ENCODE results near the gene FCRL3. TPM values are rescaled to one million over a fixed set of nuclear protein-coding genes. Genes with fewer than 3 reads are reported as not detected.

FCRL3 gene
- polyA plus RNA-seq, 3 donors = 0.09 to 0.22 TPM; not detected in 1

GRCh38 chr1:157695417-157695816 is 5.2 kb downstream of the FCRL3 start:
- 54 to 65% (median 64%) methylated on average over 4 of the region's 4 CpGs for WGBS, 3 donors
- no peak overlapping the region for H3K27ac ChIP-seq (ENCODE audit: low read depth, low read length)

- 35 to 42% (median 38%) methylated on average over 5 of the region's 5 CpGs for WGBS, 3 donors
- no peak overlapping the region for H3K27ac ChIP-seq (ENCODE audit: low read depth, low read length)
Observed at GRCh38 chr1:157691285-157691920, 9.2 kb downstream of the FCRL3 start.

- WGBS, 3 donors = 41 to 65% (median 62%) methylated on average over 5 of the region's 5 CpGs
- H3K27ac ChIP-seq (ENCODE audit: low read depth, low read length) = no peak overlapping the region
Observed at GRCh38 chr1:157682710-157683437, 17.7 kb downstream of the FCRL3 start.

- WGBS, 3 donors = 55 to 72% (median 69%) methylated on average over 4 of the region's 4 CpGs
- no peak overlapping the region for H3K27ac ChIP-seq (ENCODE audit: low read depth, low read length)
Observed at GRCh38 chr1:157678721-157679120, 21.8 kb downstream of the FCRL3 start.

- 61 to 74% (median 72%) methylated on average over 1 of the region's 1 CpG for WGBS, 3 donors
- H3K27ac ChIP-seq (ENCODE audit: low read depth, low read length) = no peak overlapping the region
Observed at GRCh38 chr1:157673008-157673407, 27.6 kb downstream of the FCRL3 start.

GRCh38 chr1:157671895-157672294 is 28.7 kb downstream of the FCRL3 start:
- H3K27ac ChIP-seq (ENCODE audit: low read depth, low read length) = no peak overlapping the region

GRCh38 chr1:157659576-157660247 is 40.9 kb downstream of the FCRL3 start:
- H3K27ac ChIP-seq (ENCODE audit: low read depth, low read length) = no peak overlapping the region
- 81 to 89% (median 88%) methylated on average over 3 of the region's 3 CpGs for WGBS, 3 donors

- WGBS, 3 donors = 87 to 92% (median 92%) methylated on average over 3 of the region's 3 CpGs
- H3K27ac ChIP-seq (ENCODE audit: low read depth, low read length) = no peak overlapping the region
Observed at GRCh38 chr1:157658571-157658970, 42.0 kb downstream of the FCRL3 start.

- H3K27ac ChIP-seq (ENCODE audit: low read depth, low read length) = no peak overlapping the region
- 29 to 65% (median 65%) methylated on average over 3 of the region's 3 CpGs for WGBS, 3 donors
Observed at GRCh38 chr1:157653494-157653873, 47.1 kb downstream of the FCRL3 start.

- WGBS, 3 donors = 48 to 73% (median 57%) methylated on average over 5 of the region's 5 CpGs
- no peak overlapping the region for H3K27ac ChIP-seq (ENCODE audit: low read depth, low read length)
Observed at GRCh38 chr1:157652859-157653493, 47.6 kb downstream of the FCRL3 start.

- no peak overlapping the region for H3K27ac ChIP-seq (ENCODE audit: low read depth, low read length)
- 81 to 95% (median 89%) methylated on average over 3 of the region's 3 CpGs for WGBS, 3 donors
Observed at GRCh38 chr1:157648317-157648716, 52.3 kb downstream of the FCRL3 start.

- H3K27ac ChIP-seq (ENCODE audit: low read depth, low read length) = no peak overlapping the region
Observed at GRCh38 chr1:157646144-157646543, 54.4 kb downstream of the FCRL3 start.

- WGBS, 3 donors = 26 to 50% (median 32%) methylated on average over 2 of the region's 2 CpGs
- no peak overlapping the region for H3K27ac ChIP-seq (ENCODE audit: low read depth, low read length)
Observed at GRCh38 chr1:157641177-157641576, 59.4 kb downstream of the FCRL3 start.

GRCh38 chr1:157639800-157640199 is 60.8 kb downstream of the FCRL3 start:
- WGBS, 3 donors = 48 to 56% (median 50%) methylated on average over 4 of the region's 4 CpGs
- H3K27ac ChIP-seq (ENCODE audit: low read depth, low read length) = no peak overlapping the region

- WGBS, 3 donors = 84 to 87% (median 87%) methylated on average over 1 of the region's 1 CpG
Observed at GRCh38 chr1:157628773-157629172, 71.8 kb downstream of the FCRL3 start.

More at GRCh38 chr1:157628773-157629172, 71.8 kb downstream of the FCRL3 start:
- H3K27ac ChIP-seq (ENCODE audit: low read depth, low read length) = no peak overlapping the region

Other genes starting within 250 kb of the FCRL3 start
- gene FCRL5, start 148.3 kb downstream of the FCRL3 start, polyA plus RNA-seq = under 1 TPM in 2 of 3 donors, not detected in 1; 0.15 to 0.24 TPM
- gene FCRL4, start 102.7 kb downstream of the FCRL3 start, polyA plus RNA-seq = not detected
- gene FCRL2, start 76.4 kb upstream of the FCRL3 start, polyA plus RNA-seq = under 1 TPM in 2 of 3 donors, not detected in 1; 0.25 to 0.29 TPM
- under 1 TPM in 2 of 3 donors, not detected in 1; 0.58 to 0.78 TPM for gene FCRL1, start 119.4 kb upstream of the FCRL3 start, polyA plus RNA-seq
- gene CD5L, start 141.0 kb upstream of the FCRL3 start, polyA plus RNA-seq = under 1 TPM; 0.06 to 0.45 (median 0.11) TPM

Measured in adipose tissue (tissue), 3 donors.